GM21723 (cell line): ENCODE results near the gene KCNN1.
"Not testable (repeated sequence)": the region's sequence is repeated elsewhere in the genome, so short reads cannot be mapped to it uniquely, and the experiment has no call there.

Source experiments
- ATAC-seq: cut with Tn5 transposase; IDR thresholded peaks from one replicate; pipeline ENCODE4 v1.9.1; 2021; ENCODE audit warnings: mild to moderate bottlenecking, moderate library complexity; ENCODE audit not compliant: unreplicated experiment

KCNN1 gene

GRCh38 chr19:17999684-18000479 is 33.0 kb downstream of the KCNN1 start:
- no peak for ATAC-seq

GRCh38 chr19:18000480-18000914 is 33.6 kb downstream of the KCNN1 start:
- no peak for ATAC-seq

DNA sequence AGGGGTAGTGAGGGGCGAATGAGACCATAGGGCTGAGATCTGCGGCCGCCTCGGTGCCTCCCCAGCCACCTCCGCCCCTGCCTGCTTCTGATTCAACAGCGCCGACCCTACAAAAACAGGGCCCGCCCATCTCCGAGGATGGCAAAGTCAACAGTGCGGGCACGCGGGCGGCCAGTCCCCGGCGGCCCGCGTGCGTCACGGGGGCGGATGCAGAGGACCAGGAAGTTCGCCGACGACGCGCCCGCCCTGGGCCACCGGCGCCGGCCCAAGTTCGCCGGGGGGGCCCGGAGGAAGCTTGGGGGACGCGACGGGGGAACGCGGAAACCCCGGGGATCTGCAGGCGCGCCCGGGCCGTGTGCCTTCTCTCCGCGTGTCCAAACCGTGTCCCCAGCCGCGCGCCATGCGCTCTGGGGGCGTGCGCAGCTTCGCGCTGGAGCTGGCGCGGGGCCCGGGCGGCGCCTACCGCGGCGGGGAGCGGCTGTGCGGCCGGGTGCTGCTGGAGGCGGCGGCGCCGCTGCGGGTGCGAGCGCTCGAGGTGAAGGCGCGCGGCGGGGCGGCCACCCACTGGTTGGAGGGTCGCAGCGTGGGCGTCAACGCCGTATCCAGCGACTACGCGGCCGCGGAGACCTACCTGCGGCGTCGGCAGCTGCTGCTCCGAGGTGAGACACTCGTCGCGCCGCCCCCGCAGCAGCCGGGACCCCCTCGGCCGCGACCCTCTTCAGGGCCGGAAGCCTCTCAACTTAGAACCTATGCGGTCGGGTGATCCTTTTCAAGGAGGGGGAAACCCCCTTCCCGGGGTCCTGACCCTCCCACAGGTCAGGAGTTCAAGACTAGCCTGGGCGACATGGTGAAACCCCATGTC is 34.2 kb downstream of the KCNN1 start:
- ATAC-seq, result peak; percentile 58

- ATAC-seq, result no peak
Measured at GRCh38 chr19:18001777-18002345, 35.0 kb downstream of the KCNN1 start.

GRCh38 chr19:18002347-18002850 is 35.5 kb downstream of the KCNN1 start:
- ATAC-seq, result no peak

DNA sequence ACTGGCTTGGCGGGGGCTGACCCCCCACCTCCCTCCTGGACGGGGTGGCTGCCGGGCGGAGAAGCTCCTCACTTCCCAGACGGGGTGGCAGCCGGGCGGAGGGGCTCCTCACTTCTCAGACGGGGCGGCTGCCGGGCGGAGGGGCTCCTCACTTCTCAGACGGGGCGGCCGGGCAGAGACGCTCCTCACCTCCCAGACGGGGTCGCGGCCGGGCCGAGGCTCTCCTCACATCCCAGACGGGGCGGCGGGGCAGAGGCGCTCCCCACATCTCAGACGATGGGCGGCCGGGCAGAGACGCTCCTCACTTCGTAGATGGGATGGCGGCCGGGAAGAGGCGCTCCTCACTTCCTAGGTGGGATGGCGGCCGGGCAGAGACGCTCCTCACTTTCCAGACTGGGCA is 38.8 kb downstream of the KCNN1 start:
- not testable (repeated sequence) for ATAC-seq

DNA sequence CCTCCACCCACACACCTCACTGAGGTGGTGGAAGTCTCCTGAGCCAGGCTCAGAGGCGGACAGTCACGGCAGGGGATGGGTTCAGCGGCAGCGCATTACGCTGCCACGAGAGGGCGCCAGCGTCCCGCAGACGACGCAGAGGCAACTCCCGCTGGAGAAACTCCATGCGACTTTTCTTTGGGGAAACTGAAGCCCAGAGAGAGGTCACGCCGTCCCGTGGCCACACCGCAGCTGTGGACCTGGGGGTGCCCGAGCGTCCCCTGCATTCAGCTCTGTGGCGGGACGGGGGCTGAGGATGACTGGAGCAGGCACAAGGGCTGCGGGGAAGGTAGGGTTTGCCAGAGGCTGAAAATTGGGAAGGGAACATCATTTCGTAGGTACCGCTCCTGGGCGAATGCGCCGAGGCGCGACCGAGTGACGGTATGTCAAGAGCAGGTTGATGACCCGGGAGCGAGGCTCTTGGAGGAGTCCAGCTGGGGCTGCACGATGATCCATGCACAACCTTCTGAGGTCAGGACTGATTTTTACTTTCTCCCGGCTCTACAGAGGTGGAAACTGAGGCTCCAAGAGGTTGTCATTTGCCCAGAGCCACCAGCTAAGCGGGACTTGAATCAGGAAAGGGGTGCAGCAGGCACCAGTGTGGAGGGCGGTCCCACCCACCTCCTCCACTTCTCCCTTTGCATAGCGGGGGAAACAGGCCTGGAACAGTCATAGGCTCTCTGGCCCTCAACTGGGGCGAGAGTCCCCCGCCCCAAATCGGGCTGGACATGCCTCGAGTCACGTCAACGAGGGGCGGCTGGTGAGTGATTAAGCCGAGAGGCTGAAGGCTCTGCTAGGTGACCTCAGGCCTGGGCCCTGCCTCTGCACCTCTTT is 40.4 kb downstream of the KCNN1 start:
- no peak for ATAC-seq

GRCh38 chr19:18007917-18008673 is 41.2 kb downstream of the KCNN1 start, which contains the start of gene ARRDC2:
Gene ARRDC2 (plus strand): TSS chr19:18008170. CDS start chr19:18008311, 141 bp downstream.
- no peak for ATAC-seq

DNA sequence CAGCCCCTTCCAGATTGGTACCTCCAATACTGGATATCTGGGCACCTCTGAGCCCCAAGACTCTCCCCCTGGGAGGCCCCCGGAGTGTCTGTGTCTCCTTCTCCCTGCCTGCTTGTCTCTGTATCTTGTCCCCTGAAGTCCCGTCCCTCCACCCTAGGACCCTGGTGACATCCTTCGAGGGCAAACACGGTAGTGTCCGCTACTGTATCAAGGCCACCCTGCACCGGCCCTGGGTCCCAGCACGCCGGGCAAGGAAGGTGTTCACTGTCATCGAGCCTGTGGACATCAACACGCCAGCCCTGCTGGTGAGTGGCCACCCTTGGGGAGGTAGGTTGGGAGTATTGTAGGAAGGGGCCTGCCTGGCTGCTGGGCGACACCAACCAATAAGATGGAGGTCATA is 41.9 kb downstream of the KCNN1 start:
- no peak for ATAC-seq

DNA sequence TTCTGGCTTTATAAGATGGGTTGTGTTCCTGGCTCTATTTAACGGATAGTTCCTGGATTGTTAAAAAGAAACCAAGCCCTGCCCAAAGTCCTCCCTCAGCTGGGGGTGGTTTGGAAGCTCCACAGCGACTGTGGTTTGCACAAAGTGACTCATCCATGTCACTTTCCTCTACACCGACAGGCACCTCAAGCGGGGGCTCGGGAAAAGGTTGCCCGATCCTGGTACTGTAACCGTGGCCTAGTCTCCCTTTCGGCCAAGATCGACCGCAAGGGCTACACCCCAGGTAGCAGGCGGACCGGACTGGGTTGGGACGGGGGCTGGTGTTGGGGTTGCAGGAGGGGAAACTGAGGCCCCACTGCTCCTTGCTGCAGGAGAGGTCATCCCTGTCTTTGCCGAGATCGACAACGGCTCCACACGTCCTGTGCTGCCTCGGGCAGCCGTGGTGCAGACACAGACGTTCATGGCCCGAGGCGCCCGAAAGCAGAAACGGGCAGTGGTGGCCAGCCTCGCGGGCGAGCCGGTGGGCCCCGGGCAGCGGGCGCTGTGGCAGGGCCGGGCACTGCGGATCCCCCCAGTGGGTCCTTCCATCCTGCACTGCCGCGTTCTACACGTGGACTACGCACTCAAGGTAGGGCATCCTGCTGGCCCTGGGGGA is 42.6 kb downstream of the KCNN1 start:
- ATAC-seq, result no peak

GRCh38 chr19:18010149-18010548 is 43.2 kb downstream of the KCNN1 start:
- ATAC-seq, result no peak

- no peak for ATAC-seq
Measured at GRCh38 chr19:18013210-18014111, 46.6 kb downstream of the KCNN1 start.

- ATAC-seq, result no peak
Measured at GRCh38 chr19:18014197-18014596, 47.3 kb downstream of the KCNN1 start.

DNA sequence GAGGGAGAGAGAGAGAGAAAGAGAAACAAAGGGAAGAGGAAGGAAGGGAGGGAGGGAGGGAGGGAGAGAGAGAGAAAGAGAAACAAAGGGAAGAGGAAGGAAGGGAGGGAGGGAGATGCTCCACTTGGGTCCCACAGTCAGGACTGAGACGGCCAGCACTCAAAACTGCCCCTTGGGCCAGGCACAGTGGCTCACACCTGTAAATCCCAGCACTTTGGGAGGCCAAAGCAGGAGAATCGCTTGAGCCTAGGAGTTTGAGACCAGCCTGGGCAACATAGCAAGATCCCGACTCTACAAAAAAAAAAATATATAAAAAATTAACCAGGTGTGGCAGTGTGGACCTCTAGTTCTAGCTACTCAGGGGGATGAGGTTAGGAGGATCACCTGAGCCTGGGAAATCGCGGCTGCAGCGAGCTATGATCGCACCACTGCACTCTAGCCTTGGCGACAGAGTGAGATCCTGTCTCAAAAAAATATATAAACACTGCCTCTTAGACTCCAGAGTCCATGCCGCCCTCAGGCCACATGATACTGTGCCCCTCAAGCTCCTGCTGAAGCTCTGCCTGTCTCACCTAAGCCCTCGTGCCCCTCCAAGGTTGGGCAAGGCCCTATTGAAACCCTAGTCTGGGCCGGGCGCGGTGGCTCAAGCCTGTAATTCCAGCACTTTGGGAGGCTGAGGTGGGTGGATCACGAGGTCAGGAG is 49.5 kb downstream of the KCNN1 start:
- ATAC-seq, result no peak

GRCh38 chr19:18017275-18018083 is 50.6 kb downstream of the KCNN1 start:
- no peak for ATAC-seq

DNA sequence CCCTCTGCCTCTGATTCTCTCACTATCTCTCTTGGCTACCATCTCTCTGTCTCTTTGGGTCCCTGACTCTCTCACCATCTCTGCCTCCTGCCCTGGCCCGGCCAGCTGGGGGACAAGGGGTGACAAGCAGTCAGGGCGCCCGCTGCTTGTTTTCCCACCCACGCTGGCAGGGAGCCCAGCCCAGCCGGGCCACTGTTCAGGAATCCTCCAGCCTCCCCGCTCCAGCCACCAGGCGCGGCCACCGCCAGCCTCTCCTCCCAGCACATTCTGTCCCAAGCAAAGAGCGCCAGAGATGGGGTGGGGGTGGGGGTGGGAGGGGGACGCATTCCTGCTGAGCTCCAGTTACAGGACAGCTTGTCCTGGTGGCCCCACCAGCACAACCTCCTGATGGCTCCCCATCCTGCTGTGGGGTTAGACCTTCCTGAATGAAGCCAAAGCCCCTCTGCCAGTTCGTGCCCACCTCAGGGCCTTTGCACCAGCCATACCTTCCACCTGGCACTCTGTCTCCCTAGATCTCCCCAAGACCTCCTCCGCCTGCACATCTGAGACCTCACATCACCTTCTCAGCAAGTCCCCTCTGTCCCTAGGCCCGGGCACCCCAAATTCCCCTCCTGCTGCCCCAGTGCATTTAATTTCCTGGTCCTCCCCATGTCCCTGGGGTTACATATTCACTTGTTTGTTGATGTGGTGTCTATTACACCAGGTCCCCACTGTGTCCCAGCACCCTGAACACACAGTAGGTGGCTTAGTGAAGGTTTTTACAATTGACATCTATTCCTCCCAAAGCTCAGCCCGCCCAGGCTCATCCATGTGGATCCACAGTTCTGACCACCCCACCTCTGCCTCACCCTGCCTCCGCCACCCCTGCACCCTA is 53.5 kb downstream of the KCNN1 start:
- no peak for ATAC-seq
